Measurements from ENCODE around the gene GNB3.
"Not testable (repeated sequence)": the region's sequence is repeated elsewhere in the genome, so short reads cannot be mapped to it uniquely, and the experiment has no call there.

- not testable (repeated sequence) for TF ChIP-seq CTCF (IDR thresholded peaks at IDR 0.05; ENCODE audit: extremely low read depth in 1 of 2, insufficient read depth in 1 of 2, low read depth in 1 of 2, low read length in 2 of 2); POLR2A (IDR thresholded peaks at IDR 0.05; ENCODE audit: low read depth, low read length); JUN (IDR thresholded peaks at IDR 0.05; ENCODE audit: borderline replicate concordance, insufficient read depth, insufficient read length, low read depth)
These were observed 45.7 kb downstream of the GNB3 start for GRCh38 chr12:6886206-6886999.

Data from endothelial cell of umbilical vein (primary cell).